Keratinocyte (primary cell): ENCODE data around the gene GNMT. TPM values are rescaled to one million over a fixed set of nuclear protein-coding genes. Genes with fewer than 3 reads are reported as not detected.

Experiments used
- DNase-seq: peaks from one replicate; pipeline ENCODE4 v3.0.0-alpha.2; 2011; ENCODE audit warnings: low read depth, missing footprints, low spot score
- FAIRE-seq: peaks from 2 replicates; lab custom pipeline; 2011; peaks lifted over from hg19 to GRCh38; lab: Jason Lieb, UNC
- H2AFZ ChIP-seq: 2 replicates; pipeline ENCODE4 v1.6.0; 2012; ENCODE audit warnings: low read length, control low read depth, inconsistent platforms; ENCODE audit not compliant: control insufficient read depth
- H3K27ac ChIP-seq: 2 replicates; pipeline ENCODE4 v1.5.1; 2011; ENCODE audit warnings: low read length; ENCODE audit not compliant: control insufficient read depth, insufficient read depth
- H3K27me3 ChIP-seq: 3 replicates; pipeline ENCODE4 v1.6.0; 2011; ENCODE audit warnings: low read length; ENCODE audit not compliant: control insufficient read depth, insufficient read depth; ENCODE audit errors: extremely low read depth
- H3K36me3 ChIP-seq, 2 experiments: 2 replicates in 1 of 2; 3 replicates in 1 of 2; pipeline ENCODE4 v1.5.1; 2011; ENCODE audit warnings: low read length in 2 of 2, mild to moderate bottlenecking in 1 of 2; ENCODE audit not compliant: control insufficient read depth in 2 of 2, insufficient read depth in 2 of 2; ENCODE audit errors: extremely low read depth in 1 of 2
- H3K4me1 ChIP-seq: 3 replicates; pipeline ENCODE4 v1.5.1; 2011; ENCODE audit warnings: low read length; ENCODE audit not compliant: control insufficient read depth, insufficient read depth; ENCODE audit errors: extremely low read depth
- H3K4me2 ChIP-seq: 3 replicates; pipeline ENCODE4 v1.6.0; 2011; ENCODE audit warnings: low read depth, low read length; ENCODE audit not compliant: control insufficient read depth, insufficient read depth; ENCODE audit errors: extremely low read depth
- H3K4me3 ChIP-seq, 3 experiments: fragments of 200-600 bp in 1 of 3; sonication (generic) in 1 of 3; 2 replicates in 2 of 3; 3 replicates in 1 of 3; pipeline ENCODE4 v1.5.1; 2011 to 2016; ENCODE audit warnings: low read length in 3 of 3, mild to moderate bottlenecking in 3 of 3, control low read depth in 2 of 3, inconsistent platforms in 1 of 3, low read depth in 1 of 3, mixed read lengths in 1 of 3, mixed run types in 1 of 3, moderate library complexity in 1 of 3; ENCODE audit not compliant: control insufficient read depth in 2 of 3, insufficient read depth in 2 of 3; ENCODE audit errors: extremely low read depth in 1 of 3
- H3K79me2 ChIP-seq: 2 replicates; pipeline ENCODE4 v1.6.0; 2012; ENCODE audit warnings: low read length; ENCODE audit not compliant: control insufficient read depth, insufficient read depth
- H3K9ac ChIP-seq: 3 replicates; pipeline ENCODE4 v1.6.0; 2011; ENCODE audit warnings: low read length; ENCODE audit not compliant: control insufficient read depth, insufficient read depth; ENCODE audit errors: extremely low read depth
- H3K9me1 ChIP-seq: 3 replicates; pipeline ENCODE4 v1.6.0; 2011; ENCODE audit warnings: low read length; ENCODE audit not compliant: control insufficient read depth, insufficient read depth; ENCODE audit errors: extremely low read depth
- H3K9me3 ChIP-seq: 2 replicates; pipeline ENCODE4 v1.5.1; 2012; ENCODE audit warnings: low read depth, low read length; ENCODE audit not compliant: control insufficient read depth
- H4K20me1 ChIP-seq: 3 replicates; pipeline ENCODE4 v1.6.0; 2011; ENCODE audit warnings: low read length; ENCODE audit not compliant: control insufficient read depth, insufficient read depth; ENCODE audit errors: extremely low read depth
- CTCF ChIP-seq, 3 experiments: IDR thresholded peaks in 1 of 3; conservative IDR thresholded peaks in 1 of 3; optimal IDR thresholded peaks in 1 of 3; 2 replicates in 2 of 3; 3 replicates in 1 of 3; pipeline versions ENCODE3 to v1.5.1; 2011; ENCODE audit warnings: low read length in 3 of 3, mild to moderate bottlenecking in 3 of 3, moderate library complexity in 2 of 3, control low read depth in 1 of 3, inconsistent platforms in 1 of 3; ENCODE audit not compliant: insufficient read depth in 2 of 3; ENCODE audit errors: extremely low read depth in 1 of 3
- EZH2 ChIP-seq: IDR thresholded peaks from one replicate; pipeline ENCODE4 v1.6.1; 2012; ENCODE audit warnings: inconsistent platforms, mild to moderate bottlenecking, low read length, moderate library complexity
- dilution Hi-C: fragments of 300-500 bp; cut with MboI; formaldehyde crosslinking; loops from one replicate; pipeline ENCODE4 v1.7.0; 2020; ENCODE audit warnings: low sequenced_read_pairs; ENCODE audit not compliant: extremely low pct_ligation_motif_present
- polyA plus RNA-seq, 5 experiments: library from polyadenylated mRNA; depleted of rRNA in 3 of 5; stranded (reverse) in 3 of 5; stranded (forward) in 1 of 5; unstranded in 1 of 5; fragments of >200 nt; gene quantifications; 1 replicate in 1 of 5; 2 replicates in 3 of 5; 3 replicates in 1 of 5; pipeline versions ENCODE4 v1.2.1 to v1.2.3, GENCODE V29; 2011 to 2012; ENCODE audit warnings: missing spikeins in 2 of 5, low read depth in 1 of 5, low replicate concordance in 1 of 5

The GNMT gene
- polyA plus RNA-seq, 1 donor (not counting 4 experiments of a cell fraction or from before 2014, with no cell fraction given) = 0.08 TPM

GRCh38 chr6:42968783-42969182 lies 8.2 kb downstream of the GNMT start:
- dilution Hi-C loops = no loop called here
- no peak for DNase-seq
- no peaks in the 10 kb centered on the region for H3K9me3 ChIP-seq

GRCh38 chr6:42969431-42969830 lies 8.9 kb downstream of the GNMT start:
- Histone ChIP-seq H3K9me3 (no peaks in the 10 kb centered on the region), H3K36me3 (peaks cover 13 to 18% of the 10 kb centered on the region in 2 experiments), H4K20me1 (no peaks in the 10 kb centered on the region), H3K4me2 (no peak overlapping the region), H3K4me3 (no peak overlapping the region), H3K9me1 (peaks cover 3% of the 10 kb centered on the region), H3K79me2 (no peaks in the 10 kb centered on the region), H3K27me3 (no peaks in the 10 kb centered on the region), H3K9ac (no peak overlapping the region), H3K4me1 (peaks cover 6% of the 10 kb centered on the region), H3K27ac (no peak overlapping the region), H2AFZ (no peak overlapping the region)
- dilution Hi-C loops = no loop called here
- FAIRE-seq (no peak), DNase-seq (no peak)
- TF ChIP-seq CTCF (optimal IDR thresholded peaks at IDR 0.05 in 1 of 3, IDR thresholded peaks at IDR 0.05 in 1 of 3, conservative IDR thresholded peaks at IDR 0.05 in 1 of 3; ENCODE audit: extremely low read depth in 1 of 3, insufficient read depth in 2 of 3, low read length in 3 of 3) = no peak
- no peak for TF ChIP-seq EZH2

More at GRCh38 chr6:42968783-42969182, 8.2 kb downstream of the GNMT start:
- TF ChIP-seq CTCF (optimal IDR thresholded peaks at IDR 0.05 in 1 of 3, IDR thresholded peaks at IDR 0.05 in 1 of 3, conservative IDR thresholded peaks at IDR 0.05 in 1 of 3; ENCODE audit: extremely low read depth in 1 of 3, insufficient read depth in 2 of 3, low read length in 3 of 3) = no peak
- TF ChIP-seq EZH2 = no peak
- Histone ChIP-seq H3K9me1 (peaks cover 2% of the 10 kb centered on the region), H3K4me2 (no peak overlapping the region), H4K20me1 (no peaks in the 10 kb centered on the region), H3K79me2 (no peaks in the 10 kb centered on the region), H3K4me1 (peaks cover 6% of the 10 kb centered on the region), H3K27ac (no peak overlapping the region), H3K9ac (no peak overlapping the region), H3K36me3 (peaks cover 14 to 21% of the 10 kb centered on the region in 2 experiments), H3K27me3 (no peaks in the 10 kb centered on the region), H2AFZ (no peak overlapping the region), H3K4me3 (no peak overlapping the region)
- FAIRE-seq = no peak
